Smooth muscle cell (in vitro differentiated cells): ENCODE results near the gene SLC35G1. TPM values are rescaled to one million over a fixed set of nuclear protein-coding genes. Genes with fewer than 3 reads are reported as not detected.

Experiments used
- DNase-seq: peaks from one replicate; lab custom pipeline; 2025; ENCODE audit not compliant: unreplicated experiment; lab: John Stamatoyannopoulos, UW
- H2AFZ ChIP-seq: fragments of 200-600 bp; sonication (generic); 2 replicates; pipeline ENCODE4 v1.6.0; 2016; ENCODE audit warnings: antibody characterized with exemption, low read depth, mild to moderate bottlenecking
- H3F3A ChIP-seq: fragments of 200-600 bp; sonication (generic); 2 replicates; pipeline ENCODE4 v1.6.0; 2017; ENCODE audit warnings: antibody characterized with exemption, low read depth
- H3K27ac ChIP-seq: fragments of 200-600 bp; sonication (generic); 2 replicates; pipeline ENCODE4 v1.5.1; 2016; ENCODE audit warnings: low read depth, mild to moderate bottlenecking
- H3K27me3 ChIP-seq: fragments of 200-600 bp; sonication (generic); 2 replicates; pipeline ENCODE4 v1.6.1; 2016; ENCODE audit warnings: low read depth, mild to moderate bottlenecking
- H3K36me3 ChIP-seq: fragments of 200-600 bp; sonication (generic); 2 replicates; pipeline ENCODE4 v1.5.1; 2016; ENCODE audit warnings: low read depth
- H3K4me1 ChIP-seq: fragments of 200-600 bp; sonication (generic); 2 replicates; pipeline ENCODE4 v1.5.1; 2016; ENCODE audit warnings: low read depth
- H3K4me2 ChIP-seq: fragments of 200-600 bp; sonication (generic); 2 replicates; pipeline ENCODE4 v1.6.0; 2016; ENCODE audit warnings: mild to moderate bottlenecking
- H3K4me3 ChIP-seq: fragments of 200-600 bp; sonication (generic); 2 replicates; pipeline ENCODE4 v1.5.1; 2016; ENCODE audit warnings: mild to moderate bottlenecking
- H3K79me2 ChIP-seq: fragments of 200-600 bp; sonication (generic); 2 replicates; pipeline ENCODE4 v1.6.0; 2016; ENCODE audit warnings: low read depth, mild to moderate bottlenecking
- H3K9ac ChIP-seq: fragments of 200-600 bp; sonication (generic); 2 replicates; pipeline ENCODE4 v1.6.0; 2016; ENCODE audit warnings: low read depth
- H3K9me3 ChIP-seq: fragments of 200-600 bp; sonication (generic); replicated peaks from 2 replicates; pipeline ENCODE4 v1.5.1; 2016; ENCODE audit warnings: low read depth
- H4K20me1 ChIP-seq: fragments of 200-600 bp; sonication (generic); 2 replicates; pipeline ENCODE4 v1.6.0; 2016; ENCODE audit warnings: low read depth
- CTCF ChIP-seq: fragments of 200-600 bp; sonication (generic); IDR thresholded peaks from 2 replicates; pipeline ENCODE4 v1.5.1; 2017; ENCODE audit warnings: borderline replicate concordance, mild to moderate bottlenecking, antibody characterized with exemption; ENCODE audit not compliant: insufficient read depth, poor library complexity, severe bottlenecking
- WGBS: methylation state at CpG from one replicate; pipeline ENCODE4 v1.1.7; 2016; ENCODE audit warnings: low lambda C conversion rate; 5-methylcytosine and 5-hydroxymethylcytosine counted together
- polyA plus RNA-seq: library from polyadenylated mRNA; unstranded; fragments of >200 nt; fragmentation: Nextera tagmentation; extraction: Ambion mirVana; gene quantifications from 2 replicates; pipeline ENCODE4 v1.2.1, GENCODE V29; 2016
- total RNA-seq: library from RNA; depleted of rRNA; stranded (reverse); fragments of >200 nt; gene quantifications from 2 replicates; pipeline ENCODE4 v1.2.3, GENCODE V29; 2014

SLC35G1 gene
- total and polyA plus RNA-seq, 2 experiments from 2014 or later, result 3.4 to 6.4 TPM

GRCh38 chr10:93875032-93875358 lies 18.8 kb upstream of the SLC35G1 start:
- H3K27ac ChIP-seq, result no peak overlapping the region
- H3K36me3 ChIP-seq, result no peaks in the 10 kb centered on the region
- no peaks in the 10 kb centered on the region for H3F3A ChIP-seq
- no peak for DNase-seq
- no peaks in the 10 kb centered on the region for H3K9me3 ChIP-seq
- H3K79me2 ChIP-seq, result no peaks in the 10 kb centered on the region
- no peaks in the 10 kb centered on the region for H3K27me3 ChIP-seq
- no peaks in the 10 kb centered on the region for H4K20me1 ChIP-seq
- no peak for TF ChIP-seq CTCF
- peaks cover 22% of the 10 kb centered on the region for H3K4me1 ChIP-seq
- H3K4me2 ChIP-seq, result no peak overlapping the region
- no peak overlapping the region for H3K9ac ChIP-seq
- no peak overlapping the region for H3K4me3 ChIP-seq
- no peak overlapping the region for H2AFZ ChIP-seq
- WGBS, result 94% methylated on average over 2 of the region's 2 CpGs

GRCh38 chr10:93876381-93876780 lies 17.4 kb upstream of the SLC35G1 start:
- peak overlapping the region; percentile 18 for H3K27ac ChIP-seq
- no peak overlapping the region for H2AFZ ChIP-seq
- no peak for TF ChIP-seq CTCF
- peaks cover 22% of the 10 kb centered on the region for H3K4me1 ChIP-seq
- no peaks in the 10 kb centered on the region for H4K20me1 ChIP-seq
- H3K4me2 ChIP-seq, result no peak overlapping the region
- no peaks in the 10 kb centered on the region for H3K36me3 ChIP-seq
- H3K9ac ChIP-seq, result no peak overlapping the region
- DNase-seq, result no peak
- no peaks in the 10 kb centered on the region for H3K79me2 ChIP-seq
- no peaks in the 10 kb centered on the region for H3K27me3 ChIP-seq
- H3F3A ChIP-seq, result no peaks in the 10 kb centered on the region
- H3K9me3 ChIP-seq, result no peaks in the 10 kb centered on the region
- H3K4me3 ChIP-seq, result no peak overlapping the region

GRCh38 chr10:93879273-93879672 lies 14.5 kb upstream of the SLC35G1 start:
- no peaks in the 10 kb centered on the region for H3K36me3 ChIP-seq
- no peaks in the 10 kb centered on the region for H3K79me2 ChIP-seq
- H3K4me1 ChIP-seq, result peaks cover 7% of the 10 kb centered on the region
- H2AFZ ChIP-seq, result no peak overlapping the region
- no peaks in the 10 kb centered on the region for H3F3A ChIP-seq
- H3K27me3 ChIP-seq, result no peaks in the 10 kb centered on the region
- no peak overlapping the region for H3K4me2 ChIP-seq
- no peak overlapping the region for H3K4me3 ChIP-seq
- no peak for TF ChIP-seq CTCF
- no peak overlapping the region for H3K27ac ChIP-seq
- DNase-seq, result no peak
- no peak overlapping the region for H3K9ac ChIP-seq
- no peaks in the 10 kb centered on the region for H3K9me3 ChIP-seq
- no peaks in the 10 kb centered on the region for H4K20me1 ChIP-seq

GRCh38 chr10:93894516-93895378 lies 969 bp downstream of the SLC35G1 start:
- Histone ChIP-seq H3F3A (no peaks in the 10 kb centered on the region), H3K9me3 (no peaks in the 10 kb centered on the region), H3K36me3 (no peaks in the 10 kb centered on the region), H3K4me3 (peak overlapping the region; percentile 78), H2AFZ (peak overlapping the region; percentile 99), H4K20me1 (no peaks in the 10 kb centered on the region), H3K27me3 (peaks cover 4% of the 10 kb centered on the region), H3K4me1 (peaks cover 14% of the 10 kb centered on the region), H3K4me2 (peak overlapping the region; percentile 93), H3K79me2 (no peaks in the 10 kb centered on the region), H3K9ac (peak overlapping the region; percentile 74), H3K27ac (no peak overlapping the region)
- 33% methylated on average over 22 of the region's 22 CpGs for WGBS
- DNase-seq, result no peak
- TF ChIP-seq CTCF, result no peak
